NOMO-1 (cell line): ENCODE data around the gene IL33.
"Not testable (repeated sequence)": the region's sequence is repeated elsewhere in the genome, so short reads cannot be mapped to it uniquely, and the experiment has no call there.

Experiments
- DNase-seq, 2 experiments: peaks; one replicate each; lab custom pipeline; 2025; ENCODE audit not compliant: unreplicated experiment in 2 of 2; lab: John Stamatoyannopoulos, UW

IL33 gene, protein sequence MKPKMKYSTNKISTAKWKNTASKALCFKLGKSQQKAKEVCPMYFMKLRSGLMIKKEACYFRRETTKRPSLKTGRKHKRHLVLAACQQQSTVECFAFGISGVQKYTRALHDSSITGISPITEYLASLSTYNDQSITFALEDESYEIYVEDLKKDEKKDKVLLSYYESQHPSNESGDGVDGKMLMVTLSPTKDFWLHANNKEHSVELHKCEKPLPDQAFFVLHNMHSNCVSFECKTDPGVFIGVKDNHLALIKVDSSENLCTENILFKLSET

GRCh38 chr9:6215562-6215961, at the start of gene IL33:
Gene IL33, plus strand, starts transcription at chr9:6215807. Its CDS starts 25,888 bp downstream, at chr9:6241695.
- no peak for DNase-seq

DNA sequence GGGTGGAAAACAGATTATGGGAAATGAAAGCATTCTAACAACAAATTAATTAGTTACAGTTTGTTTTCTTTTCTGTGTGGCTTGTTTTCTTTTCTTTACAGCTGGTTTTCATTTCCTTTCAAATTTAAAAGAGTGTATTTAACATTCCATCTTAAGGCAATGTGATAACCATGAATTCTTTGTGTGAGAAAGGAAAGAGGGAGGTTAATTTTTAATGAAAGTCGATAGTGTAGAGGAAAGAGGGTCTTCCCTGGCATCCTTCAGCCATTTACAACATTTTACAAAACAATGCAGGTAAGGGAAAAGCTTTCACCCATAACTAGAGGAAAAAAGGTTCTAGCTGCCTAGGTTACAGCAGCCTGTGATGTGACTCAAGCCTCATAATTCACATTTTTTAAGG, 43.9 kb upstream of the IL33 start:
- no peak for DNase-seq

GRCh38 chr9:6173914-6174313, 41.7 kb upstream of the IL33 start:
- DNase-seq = no peak

GRCh38 chr9:6182549-6183226, 32.9 kb upstream of the IL33 start:
- DNase-seq = not testable (repeated sequence)

DNA sequence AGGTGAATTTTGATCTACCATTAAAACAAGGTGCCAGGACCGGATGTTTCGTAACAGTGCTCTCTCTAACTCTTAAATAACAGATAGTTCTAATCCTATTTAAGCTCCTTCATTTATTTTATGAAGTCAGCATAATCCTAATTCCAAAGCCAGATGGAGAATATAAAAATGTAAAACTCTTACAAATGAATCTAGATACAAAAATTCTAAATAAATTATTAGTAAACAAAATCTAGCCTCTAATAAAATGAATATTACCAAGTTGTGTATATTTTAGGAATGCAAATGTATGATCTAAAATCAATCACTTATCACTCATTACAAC, 32.4 kb upstream of the IL33 start:
- no peak for DNase-seq

- no peak for DNase-seq
These were observed 32.0 kb upstream of the IL33 start for GRCh38 chr9:6183627-6184026.

GRCh38 chr9:6184749-6185645, 30.6 kb upstream of the IL33 start:
- DNase-seq = no peak

DNA sequence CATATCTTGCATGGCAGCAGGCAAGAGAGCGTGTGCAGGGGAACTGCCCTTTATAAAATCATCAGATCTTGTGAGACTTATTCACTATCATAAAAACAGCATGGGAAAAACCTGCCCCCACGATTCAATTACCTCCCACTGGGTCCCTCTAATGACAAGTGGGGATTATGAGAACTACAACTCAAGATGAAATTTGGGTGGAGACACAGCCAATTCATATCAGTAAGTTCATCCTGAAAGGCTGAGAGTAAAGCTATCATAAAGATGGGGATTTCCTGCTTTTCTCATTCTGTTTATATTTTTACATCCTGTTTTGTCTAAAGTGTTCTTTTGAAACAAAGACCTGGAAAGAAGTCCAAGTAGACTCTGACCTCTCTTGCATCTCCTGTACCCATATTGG, 28.9 kb upstream of the IL33 start:
- DNase-seq = no peak

GRCh38 chr9:6187272-6187671, 28.3 kb upstream of the IL33 start:
- no peak for DNase-seq

- no peak for DNase-seq
These were observed 27.1 kb upstream of the IL33 start for GRCh38 chr9:6188466-6188865.

DNA sequence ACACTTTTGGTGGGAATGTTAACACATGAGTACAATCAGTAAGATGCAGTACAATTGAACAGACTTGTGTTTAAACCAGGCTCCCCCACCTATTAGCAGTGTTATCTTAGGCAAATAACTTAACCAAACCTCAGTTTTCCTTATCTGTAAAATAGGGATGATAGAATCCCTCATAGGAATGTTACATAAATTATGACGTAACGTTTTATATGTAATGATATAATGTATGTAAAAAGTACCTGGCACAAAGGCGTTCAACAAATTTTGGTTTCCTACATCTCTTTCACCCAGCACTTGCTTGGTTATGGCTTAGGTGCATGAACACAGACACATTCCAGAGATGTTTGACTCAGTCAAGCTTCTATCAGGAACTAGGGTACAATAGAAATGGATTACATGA, 26.7 kb upstream of the IL33 start:
- no peak for DNase-seq

DNA sequence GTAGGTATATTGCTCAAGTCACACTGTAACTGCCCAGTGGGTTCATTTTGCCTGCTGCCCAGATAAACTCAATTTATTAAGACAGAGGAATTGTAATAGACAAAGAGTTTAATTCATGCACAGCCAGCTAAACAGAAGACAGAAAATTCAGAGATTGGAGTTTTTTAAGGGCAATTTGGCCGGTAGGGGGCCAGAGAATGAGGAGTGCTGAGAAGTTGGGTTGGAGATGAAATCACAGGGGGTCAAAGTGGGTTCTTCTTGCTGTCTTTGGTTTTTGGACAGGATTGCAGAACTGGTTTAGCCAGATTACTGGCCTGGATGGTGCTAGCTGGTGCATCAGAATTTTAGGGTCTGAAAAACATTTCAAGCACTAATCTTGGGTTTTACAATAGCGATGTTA, 20.7 kb upstream of the IL33 start:
- no peak for DNase-seq

DNA sequence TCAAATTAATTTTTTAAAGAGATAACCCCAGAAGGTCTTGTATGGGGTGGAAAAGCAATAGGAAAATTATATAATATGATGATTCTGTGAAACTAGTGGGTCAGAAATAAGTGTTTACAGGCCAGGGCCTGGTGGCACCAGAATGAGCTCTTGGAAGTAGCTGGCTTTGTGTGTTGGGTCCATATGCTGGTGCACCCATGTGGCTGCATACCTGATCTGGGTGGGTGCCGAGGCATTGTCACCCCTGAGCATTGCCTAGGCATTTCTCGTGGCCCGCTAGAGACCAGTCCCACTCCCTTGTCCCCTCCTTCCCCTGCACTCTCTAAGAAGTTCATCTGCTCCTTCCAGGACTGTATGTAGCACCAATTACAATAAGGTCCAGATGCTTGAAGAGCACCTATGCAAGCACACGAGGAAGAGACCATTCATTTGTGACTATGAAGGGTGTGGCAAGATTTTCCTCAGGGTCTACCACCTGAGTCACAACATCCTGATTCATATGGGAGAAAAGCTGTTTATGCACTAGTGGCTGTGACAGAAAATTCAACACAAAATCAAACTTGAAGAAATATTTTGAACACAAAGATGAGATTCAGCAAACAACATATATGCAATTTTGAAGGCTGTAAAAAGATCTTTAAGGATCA, 19.8 kb upstream of the IL33 start:
- DNase-seq = no peak

DNA sequence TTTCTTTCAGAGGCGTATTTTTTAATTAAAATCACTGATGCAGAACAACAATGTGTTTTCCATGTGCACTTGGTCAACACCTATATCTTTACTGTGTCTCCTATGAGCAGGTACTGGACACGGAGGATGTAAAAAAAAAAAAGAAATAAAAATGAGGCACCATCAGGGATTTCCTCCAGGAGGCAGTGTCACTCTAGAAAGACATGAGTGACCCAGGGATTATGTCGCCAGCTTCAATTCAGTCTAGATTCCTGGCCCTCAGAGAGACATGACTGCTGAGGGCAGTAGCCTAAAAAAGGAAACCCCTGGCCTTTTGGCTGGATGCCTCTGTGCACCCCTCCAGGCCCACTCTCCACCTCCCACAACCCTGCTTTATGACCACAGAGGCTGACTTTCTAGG, 18.3 kb upstream of the IL33 start:
- no peak for DNase-seq

DNA sequence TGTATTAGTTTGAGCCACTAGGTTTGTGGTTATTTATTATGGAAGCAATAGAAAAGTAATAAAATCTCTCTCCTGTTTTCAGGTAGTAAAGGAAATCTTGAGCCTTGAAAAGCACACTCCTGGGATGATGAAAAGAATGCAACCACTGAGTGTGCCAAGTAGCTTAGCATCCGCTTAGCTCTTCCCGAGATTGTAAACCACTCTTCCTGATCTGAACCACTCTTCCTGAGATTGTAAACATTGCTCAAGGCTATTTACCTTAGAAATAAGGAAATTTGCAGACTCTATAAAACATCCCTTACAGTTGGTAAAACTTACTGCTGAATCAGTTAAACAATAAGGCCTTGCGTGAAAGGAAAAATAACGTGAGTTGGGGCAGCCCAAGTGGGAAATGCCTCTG, 17.4 kb upstream of the IL33 start:
- no peak for DNase-seq

- DNase-seq = no peak
These were observed 16.0 kb upstream of the IL33 start for GRCh38 chr9:6199596-6199995.

- no peak for DNase-seq
These were observed 14.8 kb upstream of the IL33 start for GRCh38 chr9:6200761-6201160.

- no peak for DNase-seq
These were observed 5.6 kb upstream of the IL33 start for GRCh38 chr9:6209966-6210365.

- no peak for DNase-seq
These were observed 2.8 kb upstream of the IL33 start for GRCh38 chr9:6212722-6213375.

- no peak for DNase-seq
These were observed 1.2 kb upstream of the IL33 start for GRCh38 chr9:6214434-6214833.

DNA sequence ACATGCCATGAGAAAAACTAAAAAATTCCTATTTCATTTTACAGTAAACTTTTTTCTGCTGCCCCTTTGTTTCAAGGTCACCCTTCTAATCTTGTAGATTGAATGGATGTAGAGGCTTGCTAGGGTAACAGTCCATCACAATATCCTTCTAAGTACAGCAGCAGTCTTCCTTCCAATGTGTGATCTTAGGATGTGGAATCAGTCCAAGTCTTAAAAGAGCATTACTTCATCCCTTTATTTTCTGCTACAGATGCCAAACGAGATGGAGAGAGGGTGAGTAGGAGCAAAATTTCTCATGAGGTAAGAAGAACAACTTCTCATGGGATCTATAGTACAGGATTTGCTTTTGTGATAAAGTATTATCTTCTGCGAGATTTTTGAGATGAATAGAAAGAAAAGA, 704 bp upstream of the IL33 start:
- DNase-seq = no peak
